Nucleus accumbens (tissue), 56 donors: Measurements from ENCODE around the gene PXMP4.
"Not testable (repeated sequence)": the region's sequence is repeated elsewhere in the genome, so short reads cannot be mapped to it uniquely, and the experiment has no call there.

Source experiments
- DNase-seq, 56 donors: peaks; one replicate each; lab custom pipeline; 2025; lab: John Stamatoyannopoulos, UW

PXMP4 gene

GRCh38 chr20:33719989-33720709 is at the start of gene PXMP4:
Gene PXMP4 (minus strand): TSS chr20:33720310. CDS start chr20:33720207, 103 bp downstream.
- DNase-seq, result peak; percentile 69 to 98 (median 93)

GRCh38 chr20:33769043-33769442 is 48.9 kb upstream of the PXMP4 start:
- no peak for DNase-seq

GRCh38 chr20:33767777-33768138 is 47.6 kb upstream of the PXMP4 start:
- no peak for DNase-seq

DNA sequence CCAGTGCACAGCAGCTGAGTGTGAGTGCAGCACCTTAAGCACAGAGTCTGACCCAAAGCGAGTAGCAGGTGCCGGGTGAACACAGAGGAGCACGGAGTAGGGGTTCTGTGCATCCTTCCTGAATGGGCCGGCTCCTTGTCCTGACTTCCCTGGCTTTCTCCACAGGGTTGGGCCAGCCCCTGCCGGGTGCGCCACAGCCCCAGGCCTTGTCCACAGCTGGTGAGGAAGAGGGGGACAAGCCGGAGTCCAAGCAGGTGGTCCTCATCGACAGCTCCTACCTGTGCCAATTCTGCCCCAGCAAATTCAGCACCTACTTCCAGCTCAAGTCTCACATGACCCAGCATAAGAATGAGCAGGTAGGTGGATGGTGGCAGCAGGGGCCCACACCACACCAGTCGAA is 46.6 kb upstream of the PXMP4 start:
- no peak for DNase-seq

DNA sequence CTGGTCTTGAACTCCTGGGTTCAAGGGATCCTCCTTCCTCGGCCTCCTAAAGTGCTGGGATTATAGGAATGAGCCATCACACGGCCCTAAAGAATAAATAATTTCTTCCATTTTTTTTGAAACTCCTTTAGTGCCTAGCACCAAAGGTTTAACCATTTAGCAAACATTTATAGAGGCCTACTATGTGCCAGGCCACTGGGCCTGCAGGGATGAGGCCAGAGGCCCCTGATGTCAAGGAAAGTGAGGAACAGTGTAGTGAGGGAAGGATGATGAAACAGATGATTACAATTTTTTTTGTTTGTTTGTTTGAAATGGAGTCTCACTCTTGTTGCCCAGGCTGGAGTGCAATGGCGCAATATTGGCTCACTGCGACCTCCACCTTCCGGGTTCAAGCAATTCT is 45.5 kb upstream of the PXMP4 start:
- DNase-seq, result no peak

DNA sequence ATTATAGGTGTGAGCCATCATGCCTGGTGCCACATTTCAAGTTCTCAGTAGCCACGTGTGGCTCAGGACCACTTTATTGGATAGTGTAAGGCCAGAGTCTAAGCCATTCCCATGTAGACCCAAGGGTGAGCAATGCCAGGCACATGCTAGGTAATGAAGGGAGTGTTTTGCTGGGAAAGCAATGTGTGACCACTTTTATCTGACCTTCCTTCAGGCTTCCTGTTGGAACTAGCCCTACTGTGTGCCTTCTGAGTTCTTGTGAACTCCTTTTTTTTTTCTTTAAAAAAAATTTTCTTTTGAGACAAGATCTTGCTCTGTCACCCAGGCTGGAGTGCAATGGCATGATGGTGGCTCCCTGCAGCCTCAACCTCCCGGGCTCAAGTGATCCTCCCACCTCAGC is 45.0 kb upstream of the PXMP4 start:
- DNase-seq, result no peak

- DNase-seq, result no peak
Measured at GRCh38 chr20:33761698-33762250, 41.7 kb upstream of the PXMP4 start.

DNA sequence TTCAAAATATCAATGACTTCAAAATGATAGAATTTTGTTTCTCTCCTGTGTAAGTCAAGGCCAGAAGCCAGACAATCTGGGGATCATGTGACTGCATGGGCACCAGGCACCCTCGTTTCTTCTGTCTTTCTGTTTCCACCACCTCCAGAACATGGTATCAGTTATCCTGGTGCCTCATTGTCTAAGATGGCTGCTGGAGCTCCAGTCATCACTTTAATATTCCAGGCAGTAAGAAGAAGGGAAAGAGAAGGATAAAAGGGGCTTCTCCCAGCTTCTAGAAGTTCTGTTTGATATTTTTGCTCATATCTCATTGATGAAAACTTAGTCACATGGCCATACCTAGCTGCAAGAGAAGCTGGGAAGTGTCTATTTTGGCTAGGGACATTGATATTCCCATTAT is 37.3 kb upstream of the PXMP4 start:
- DNase-seq, result no peak

DNA sequence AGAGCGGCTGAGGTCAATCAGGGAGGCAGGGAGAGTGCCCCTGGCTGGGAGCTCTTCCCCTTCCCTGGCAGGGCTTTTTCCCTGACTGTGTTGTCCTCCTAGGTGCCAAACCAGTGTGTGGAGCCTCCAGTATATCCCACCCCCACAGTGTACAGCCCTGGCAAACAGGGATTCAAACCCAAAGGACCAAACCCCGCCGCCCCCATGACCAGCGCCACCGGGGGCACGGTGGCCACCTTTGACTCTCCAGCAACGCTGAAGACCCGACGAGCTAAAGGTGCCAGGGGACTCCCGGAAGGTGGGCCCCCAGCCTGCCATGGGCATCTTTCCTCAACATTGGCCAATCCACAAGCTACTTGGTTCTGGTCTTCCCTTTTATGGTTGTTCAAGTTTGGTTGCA is 36.9 kb upstream of the PXMP4 start:
- no peak for DNase-seq

- not testable (repeated sequence) for DNase-seq
Measured at GRCh38 chr20:33755936-33756490, 35.9 kb upstream of the PXMP4 start.

GRCh38 chr20:33753763-33754162 is 33.7 kb upstream of the PXMP4 start:
- no peak for DNase-seq

GRCh38 chr20:33753143-33753542 is 33.0 kb upstream of the PXMP4 start:
- no peak for DNase-seq

- DNase-seq, result no peak
Measured at GRCh38 chr20:33751775-33752174, 31.7 kb upstream of the PXMP4 start.

- DNase-seq, result no peak
Measured at GRCh38 chr20:33746325-33746998, 26.4 kb upstream of the PXMP4 start.

- DNase-seq, result no peak
Measured at GRCh38 chr20:33744773-33745385, 24.8 kb upstream of the PXMP4 start.

- no peak for DNase-seq
Measured at GRCh38 chr20:33744181-33744580, 24.1 kb upstream of the PXMP4 start.

GRCh38 chr20:33740189-33740588 is 20.1 kb upstream of the PXMP4 start:
- no peak for DNase-seq

DNA sequence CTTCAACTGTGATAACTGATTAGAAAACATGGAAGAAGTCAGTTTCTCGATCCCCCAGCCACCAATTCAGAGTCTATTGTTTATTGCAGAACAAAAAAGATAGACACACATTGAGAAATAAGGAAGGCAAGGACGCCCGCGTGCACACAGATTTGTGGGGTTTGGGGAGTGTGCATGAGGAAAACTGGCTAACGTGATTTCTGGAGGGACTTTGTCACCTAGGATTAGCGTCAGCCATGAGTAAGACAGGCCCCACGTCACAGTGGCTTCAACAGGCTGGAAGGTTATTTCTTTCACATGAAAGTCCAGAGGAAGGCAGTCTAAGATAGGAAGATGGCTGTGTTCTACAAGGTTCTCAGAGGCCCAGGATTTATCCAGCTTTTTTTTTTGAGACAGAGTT is 19.4 kb upstream of the PXMP4 start:
- DNase-seq, result no peak

GRCh38 chr20:33736962-33737361 is 16.9 kb upstream of the PXMP4 start:
- DNase-seq, result no peak

DNA sequence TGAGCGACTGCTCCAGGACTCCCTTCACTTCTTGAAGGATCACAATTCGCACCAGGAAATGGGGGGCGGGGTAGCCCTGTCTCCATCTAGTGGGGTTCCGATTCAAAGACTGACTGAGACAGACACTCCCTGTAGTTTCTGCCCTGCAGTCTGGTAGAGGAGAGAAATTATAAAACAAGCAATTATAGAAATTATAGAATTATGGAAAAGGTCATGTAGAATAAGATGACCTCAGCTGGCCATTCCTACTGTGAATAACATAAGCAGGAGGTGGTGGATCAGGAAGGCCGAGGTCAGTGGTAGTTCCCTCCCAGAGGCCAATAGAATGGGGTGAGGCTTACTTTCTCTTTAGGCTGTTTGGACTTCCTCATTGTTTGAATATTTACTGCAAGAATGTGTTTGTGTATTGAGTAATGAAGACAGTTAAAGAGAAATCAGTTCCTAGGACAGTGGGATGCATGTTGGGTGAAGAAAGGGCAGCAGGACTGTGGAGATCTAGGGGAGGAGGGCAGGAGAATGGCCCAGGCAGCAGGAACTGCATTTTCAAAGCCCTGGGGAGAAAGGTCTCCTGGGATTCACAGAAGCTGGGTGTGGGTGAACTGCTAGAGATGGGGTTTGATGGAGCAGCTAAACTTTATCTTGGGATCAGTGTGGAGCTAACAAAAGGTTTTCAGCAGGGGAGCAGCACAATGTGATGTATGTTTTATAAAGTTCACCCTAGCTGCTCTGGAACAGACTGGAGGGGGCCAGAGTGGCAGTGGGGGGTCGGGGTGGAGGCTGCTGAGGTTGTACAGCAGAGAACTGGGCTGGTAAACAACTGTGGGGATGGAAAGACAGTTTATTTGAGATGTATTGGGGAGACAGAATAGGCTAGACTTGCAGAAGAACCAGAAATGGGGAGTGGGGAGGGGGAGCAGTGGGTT is 13.8 kb upstream of the PXMP4 start:
- peak in 2 of 56 donors; percentile 3 for DNase-seq
